OCI-LY7 (cell line): Measurements from ENCODE around the gene FOXD3. TPM values are rescaled to one million over a fixed set of nuclear protein-coding genes. Genes with fewer than 3 reads are reported as not detected.

Source experiments
- BruUV-seq: library from RNA; stranded (reverse); fragments of 400-500 nt; replicated peaks from 2 replicates; lab custom pipeline; 2021; lab: Mats Ljungman, UMichigan
- CTCF ChIA-PET: fragments of 300-600 bp; sonication (Branson Sonifier 250); formaldehyde crosslinking; loops from one replicate; lab custom pipeline; 2022; ENCODE audit warnings: antibody characterized with exemption; ENCODE audit not compliant: unreplicated experiment; lab: Charles Lee
- POLR2A ChIA-PET: fragments of 300-600 bp; sonication (Branson Sonifier 250); formaldehyde crosslinking; loops from one replicate; lab custom pipeline; 2022; ENCODE audit warnings: antibody characterized with exemption; lab: Charles Lee
- DNase-seq: peaks from one replicate; pipeline ENCODE4 v3.0.0-alpha.2; 2015; ENCODE audit warnings: low spot score
- H2AFZ ChIP-seq: fragments of 200-600 bp; sonication (generic), shearing (Covaris generic); 2 replicates; pipeline ENCODE4 v1.6.1; 2014; ENCODE audit warnings: mild to moderate bottlenecking, antibody characterized with exemption, low read length, moderate library complexity
- H3K27ac ChIP-seq: fragments of 200-600 bp; sonication (generic); 2 replicates; pipeline ENCODE4 v1.5.1; 2014; ENCODE audit warnings: mixed run types, low read depth, mild to moderate bottlenecking, moderate library complexity, low read length, inconsistent platforms; ENCODE audit not compliant: poor library complexity, severe bottlenecking
- H3K36me3 ChIP-seq: fragments of 200-600 bp; sonication (generic); 2 replicates; pipeline ENCODE4 v1.6.1; 2014; ENCODE audit warnings: mild to moderate bottlenecking, antibody characterized with exemption, low read length, moderate library complexity, mixed read lengths; ENCODE audit not compliant: insufficient read depth
- H3K4me1 ChIP-seq: fragments of 200-600 bp; sonication (generic); 2 replicates; pipeline ENCODE4 v1.5.1; 2014; ENCODE audit warnings: mild to moderate bottlenecking, low read length; ENCODE audit not compliant: insufficient read depth, poor library complexity, severe bottlenecking
- H3K4me2 ChIP-seq: fragments of 200-600 bp; sonication (generic); 2 replicates; pipeline ENCODE4 v1.6.1; 2014; ENCODE audit warnings: mild to moderate bottlenecking, low read length
- H3K4me3 ChIP-seq: fragments of 200-600 bp; sonication (generic); 2 replicates; pipeline ENCODE4 v1.5.1; 2014; ENCODE audit warnings: mild to moderate bottlenecking, low read depth, low read length; ENCODE audit not compliant: poor library complexity, severe bottlenecking
- H3K79me2 ChIP-seq: fragments of 200-600 bp; sonication (generic); 2 replicates; pipeline ENCODE4 v1.6.1; 2016; ENCODE audit warnings: low read depth, mild to moderate bottlenecking, low read length, moderate library complexity, mixed read lengths; ENCODE audit not compliant: insufficient read depth
- H3K9me2 ChIP-seq: fragments of 200-600 bp; sonication (generic); 2 replicates; pipeline ENCODE4 v1.6.1; 2016; ENCODE audit warnings: mild to moderate bottlenecking, low read length, mixed read lengths; ENCODE audit not compliant: insufficient read depth
- H3K9me3 ChIP-seq: fragments of 200-600 bp; sonication (generic); 2 replicates; pipeline ENCODE4 v1.6.1; 2014; ENCODE audit warnings: mild to moderate bottlenecking, mixed run types, low read length, mixed read lengths
- H4K20me1 ChIP-seq: fragments of 200-600 bp; sonication (generic); 2 replicates; pipeline ENCODE4 v1.6.1; 2014; ENCODE audit warnings: mild to moderate bottlenecking, antibody characterized with exemption, low read length, moderate library complexity, mixed read lengths; ENCODE audit not compliant: insufficient read depth
- CTCF ChIP-seq: fragments of 200-600 bp; sonication (generic); conservative IDR thresholded peaks from 2 replicates; pipeline ENCODE4 v1.5.1; 2014; ENCODE audit warnings: mild to moderate bottlenecking, antibody characterized with exemption, low read length, moderate library complexity, mixed read lengths
- EZH2phosphoT487 ChIP-seq: fragments of 200-600 bp; sonication (generic); IDR thresholded peaks from 2 replicates; pipeline ENCODE4 v1.6.1; 2018; ENCODE audit warnings: low read depth, borderline replicate concordance, mild to moderate bottlenecking, mixed run types, antibody characterized with exemption, low read length, moderate library complexity, mixed read lengths
- intact Hi-C: fragments of 100-400 bp; cut with micrococcal nuclease; formaldehyde crosslinking; loops from one replicate; pipeline ENCODE4 v1.10.0; 2022; ENCODE audit not compliant: unreplicated experiment
- total RNA-seq, 2 experiments: library from RNA; depleted of rRNA in 1 of 2; stranded (reverse); fragments of >200 nt in 1 of 2; shearing (Covaris generic) in 1 of 2; gene quantifications; 2 replicates each; pipeline ENCODE4 v1.2.3, GENCODE V29; 2014 to 2022

The FOXD3 gene
- total RNA-seq, 2 experiments from 2014 or later: 0.06 TPM; not detected in 1

GRCh38 chr1:63294803-63295594, 27.4 kb upstream of the FOXD3 start:
- Histone ChIP-seq H4K20me1 (no peaks in the 10 kb centered on the region), H3K4me2 (no peak overlapping the region), H2AFZ (no peak overlapping the region), H3K27ac (no peak overlapping the region), H3K79me2 (no peaks in the 10 kb centered on the region), H3K4me1 (no peaks in the 10 kb centered on the region), H3K9me2 (no peaks in the 10 kb centered on the region), H3K36me3 (no peaks in the 10 kb centered on the region), H3K4me3 (no peak overlapping the region), H3K9me3 (no peaks in the 10 kb centered on the region)
- ChIA-PET POLR2A (interaction anchor here (0.7 kb wide), 1 partner anchor 18 kb away, joined by 3 read pairs; no protein-coding TSS in a partner anchor), CTCF (no interaction called here)
- TF ChIP-seq CTCF (no peak), EZH2phosphoT487 (no peak)
- intact Hi-C loops: no loop called here
- no TSS peak for BruUV-seq
- DNase-seq: no peak

DNA sequence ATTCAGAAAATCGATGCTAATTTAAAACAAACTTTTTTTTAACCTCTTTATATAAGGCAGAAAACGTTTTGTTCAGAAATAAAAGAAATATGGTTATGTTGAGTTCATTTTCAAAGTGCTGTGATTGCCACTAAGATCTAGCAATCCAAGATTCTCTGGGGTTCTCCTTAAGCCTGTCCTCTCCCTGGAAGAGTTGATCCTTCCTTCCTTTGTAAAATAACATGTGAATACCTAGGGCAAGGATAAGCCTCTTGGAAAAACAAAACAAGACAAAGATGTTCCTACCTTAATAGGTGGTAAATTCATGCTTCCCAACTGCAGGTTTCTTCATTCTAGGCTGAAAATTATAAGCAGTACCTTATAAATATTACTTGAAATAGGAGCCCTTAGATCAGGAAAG, 18.0 kb upstream of the FOXD3 start:
- Histone ChIP-seq H3K4me3 (no peak overlapping the region), H2AFZ (no peak overlapping the region), H3K36me3 (no peaks in the 10 kb centered on the region), H3K27ac (no peak overlapping the region), H3K9me2 (no peaks in the 10 kb centered on the region), H3K4me2 (no peak overlapping the region), H4K20me1 (no peaks in the 10 kb centered on the region), H3K9me3 (no peaks in the 10 kb centered on the region), H3K4me1 (no peaks in the 10 kb centered on the region), H3K79me2 (no peaks in the 10 kb centered on the region)
- TF ChIP-seq EZH2phosphoT487 (no peak), CTCF (no peak)
- ChIA-PET POLR2A (no interaction called here), CTCF (no interaction called here)
- no peak for DNase-seq
- intact Hi-C loops: no loop called here
- BruUV-seq: no TSS peak

GRCh38 chr1:63305043-63305442, 17.3 kb upstream of the FOXD3 start:
- no peak overlapping the region for H2AFZ ChIP-seq
- DNase-seq: no peak
- POLR2A ChIA-PET: interaction anchor here (0.5 kb wide), 1 partner anchor 21 kb away, joined by 3 read pairs; no protein-coding TSS in a partner anchor
- H3K4me1 ChIP-seq: no peaks in the 10 kb centered on the region
- CTCF ChIA-PET: no interaction called here
- no peak overlapping the region for H3K4me3 ChIP-seq
- TF ChIP-seq CTCF: no peak
- TF ChIP-seq EZH2phosphoT487: no peak
- no peaks in the 10 kb centered on the region for H4K20me1 ChIP-seq
- no peaks in the 10 kb centered on the region for H3K9me2 ChIP-seq
- no TSS peak for BruUV-seq
- no peaks in the 10 kb centered on the region for H3K9me3 ChIP-seq
- H3K36me3 ChIP-seq: no peaks in the 10 kb centered on the region
- H3K79me2 ChIP-seq: no peaks in the 10 kb centered on the region
- intact Hi-C loops: no loop called here
- no peak overlapping the region for H3K27ac ChIP-seq
- H3K4me2 ChIP-seq: no peak overlapping the region
